Keratinocyte (primary cell): ENCODE data around the gene USP54.

Experiments
- CTCF ChIP-seq, 3 experiments: IDR thresholded peaks in 1 of 3; conservative IDR thresholded peaks in 1 of 3; optimal IDR thresholded peaks in 1 of 3; 2 replicates in 2 of 3; 3 replicates in 1 of 3; pipeline versions ENCODE3 to v1.5.1; 2011; ENCODE audit warnings: low read length in 3 of 3, mild to moderate bottlenecking in 3 of 3, moderate library complexity in 2 of 3, control low read depth in 1 of 3, inconsistent platforms in 1 of 3; ENCODE audit not compliant: insufficient read depth in 2 of 3; ENCODE audit errors: extremely low read depth in 1 of 3
- EZH2 ChIP-seq: IDR thresholded peaks from one replicate; pipeline ENCODE4 v1.6.1; 2012; ENCODE audit warnings: inconsistent platforms, mild to moderate bottlenecking, low read length, moderate library complexity

GRCh38 chr10:73623056-73623455 lies 31.9 kb upstream of the USP54 start:
- TF ChIP-seq EZH2 (no peak), CTCF (optimal IDR thresholded peaks at IDR 0.05 in 1 of 3, IDR thresholded peaks at IDR 0.05 in 1 of 3, conservative IDR thresholded peaks at IDR 0.05 in 1 of 3; ENCODE audit: extremely low read depth in 1 of 3, insufficient read depth in 2 of 3, low read length in 3 of 3) (no peak)
